GM21786 (cell line): Measurements from ENCODE around the gene PPP4R4.
"Not testable (repeated sequence)": the region's sequence is repeated elsewhere in the genome, so short reads cannot be mapped to it uniquely, and the experiment has no call there.

Experiments used
- ATAC-seq: cut with Tn5 transposase; IDR thresholded peaks from one replicate; pipeline ENCODE4 v1.9.1; 2021; ENCODE audit not compliant: unreplicated experiment

The PPP4R4 gene

DNA sequence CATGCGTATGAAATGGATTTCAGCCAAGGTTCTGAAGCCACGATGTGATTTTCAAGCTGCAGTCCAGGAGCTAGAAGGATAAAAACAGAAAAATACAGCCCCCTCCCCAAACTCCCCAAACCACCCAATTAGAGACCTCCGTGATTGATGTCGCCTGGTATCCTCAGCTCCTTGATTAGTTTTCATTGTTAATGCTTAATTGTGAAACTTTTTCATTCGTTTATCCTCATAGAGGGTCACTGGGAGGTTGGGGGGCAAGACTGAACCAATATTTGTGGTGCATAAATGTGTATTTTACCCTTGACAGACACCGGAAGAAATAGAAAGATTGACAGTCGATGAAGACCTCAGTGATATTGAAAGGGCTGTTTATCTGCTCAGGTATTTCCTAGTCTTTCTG, 1.6 kb downstream of the PPP4R4 start:
- ATAC-seq, result no peak

DNA sequence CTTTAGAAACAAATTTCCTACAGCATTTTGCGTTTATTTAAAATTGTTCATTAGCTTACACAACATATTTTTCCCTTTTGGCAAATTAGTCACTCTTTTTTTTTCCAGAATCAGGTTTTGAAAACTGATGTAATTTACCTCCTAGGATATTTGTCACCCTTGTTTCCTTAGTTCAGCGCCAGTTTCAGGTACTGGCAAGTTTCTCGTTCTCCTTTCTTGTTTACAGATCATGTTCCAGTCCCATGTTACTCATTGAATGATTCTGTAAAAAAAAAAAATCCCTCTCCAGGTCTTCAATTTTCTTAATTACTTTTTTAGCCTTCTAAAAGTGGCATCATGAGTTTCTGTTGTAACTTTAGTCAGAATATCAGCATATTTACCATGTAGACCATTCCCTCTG, 2.7 kb downstream of the PPP4R4 start:
- ATAC-seq, result no peak

DNA sequence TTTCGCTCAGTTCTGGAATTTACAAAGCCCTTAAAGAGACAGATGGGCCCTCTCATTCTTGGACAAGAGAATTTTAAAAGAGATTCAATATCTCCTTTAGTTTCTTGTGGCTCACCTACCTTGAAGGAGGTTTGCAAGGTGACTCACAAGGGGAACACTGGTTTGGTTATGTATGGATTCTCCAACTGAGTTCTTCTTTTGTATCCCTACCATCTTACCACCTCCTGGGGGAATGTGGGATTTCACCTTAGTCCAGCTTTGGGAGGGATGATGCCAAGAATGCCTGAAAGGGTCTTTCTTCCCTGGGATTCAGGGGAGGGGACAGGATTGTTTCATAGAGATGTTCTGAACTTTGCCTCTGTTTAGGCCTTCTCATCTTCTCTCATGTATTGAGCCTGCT, 3.7 kb downstream of the PPP4R4 start:
- ATAC-seq, result no peak

DNA sequence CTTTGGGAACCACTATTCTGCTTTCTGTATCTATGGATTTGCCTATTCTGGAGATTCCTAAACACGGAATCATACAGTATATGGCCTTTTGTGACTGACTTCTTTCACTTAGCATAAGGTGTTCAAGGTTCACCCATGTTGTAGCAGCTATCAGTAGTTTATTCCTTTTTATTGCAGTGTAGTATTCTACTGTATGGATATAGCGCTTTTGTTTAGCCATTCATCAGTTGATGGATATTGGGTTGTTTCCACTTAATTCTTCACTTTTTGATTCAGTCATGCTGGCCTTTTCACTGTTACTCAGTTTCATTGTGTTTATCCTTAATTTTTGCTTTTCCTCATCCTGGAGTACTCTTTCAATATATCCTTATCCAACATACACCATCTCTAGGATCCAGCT, 5.1 kb downstream of the PPP4R4 start:
- ATAC-seq, result no peak

DNA sequence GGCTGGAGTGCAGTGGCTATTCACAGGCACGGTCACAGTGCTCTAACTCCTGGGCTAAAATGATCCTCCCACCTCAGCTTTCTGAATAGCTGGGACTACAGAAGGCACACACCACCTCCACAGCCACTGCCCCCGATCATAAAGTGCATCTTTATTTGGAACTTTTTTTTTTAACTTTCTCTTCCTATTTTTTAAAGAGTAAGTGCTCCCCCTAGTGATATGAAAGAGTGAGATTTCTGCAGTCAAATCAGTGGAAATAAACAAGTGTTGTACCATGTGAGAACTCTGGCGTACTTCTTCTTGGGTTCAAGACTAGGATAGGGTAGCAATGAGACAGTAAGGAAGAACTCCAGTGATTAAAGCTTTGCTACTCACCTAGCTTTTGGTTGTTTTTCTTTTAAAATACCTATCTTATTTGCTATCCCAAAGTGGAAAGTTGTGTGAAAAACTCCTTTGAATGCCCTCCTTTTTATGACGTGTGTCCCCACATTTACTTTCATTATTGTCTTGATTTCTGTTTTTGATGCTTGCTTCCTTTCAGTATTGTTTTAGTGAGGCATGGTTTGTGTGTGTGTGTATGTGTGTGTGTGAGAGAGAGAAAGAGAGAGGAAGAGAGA, 6.6 kb downstream of the PPP4R4 start:
- ATAC-seq, result peak; percentile 74

DNA sequence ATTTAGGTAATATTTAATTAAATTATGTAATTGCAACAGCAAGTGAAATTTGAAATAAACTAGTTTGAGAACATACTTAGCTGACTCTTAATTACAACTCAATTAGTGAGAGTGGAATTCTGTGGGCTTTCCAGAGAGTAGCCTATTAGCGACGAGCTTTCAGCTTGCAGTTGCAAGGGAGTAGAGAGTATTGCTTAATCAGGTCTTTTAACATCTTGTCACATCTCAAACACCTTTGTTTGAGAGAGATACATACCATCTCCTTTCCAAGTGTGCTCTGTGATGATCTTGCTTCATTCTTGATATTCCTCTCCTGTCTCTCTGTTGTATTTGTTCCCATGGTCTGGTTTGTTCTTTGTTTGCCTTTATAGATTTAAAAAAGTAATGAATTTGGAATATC, 7.7 kb downstream of the PPP4R4 start:
- ATAC-seq, result no peak

DNA sequence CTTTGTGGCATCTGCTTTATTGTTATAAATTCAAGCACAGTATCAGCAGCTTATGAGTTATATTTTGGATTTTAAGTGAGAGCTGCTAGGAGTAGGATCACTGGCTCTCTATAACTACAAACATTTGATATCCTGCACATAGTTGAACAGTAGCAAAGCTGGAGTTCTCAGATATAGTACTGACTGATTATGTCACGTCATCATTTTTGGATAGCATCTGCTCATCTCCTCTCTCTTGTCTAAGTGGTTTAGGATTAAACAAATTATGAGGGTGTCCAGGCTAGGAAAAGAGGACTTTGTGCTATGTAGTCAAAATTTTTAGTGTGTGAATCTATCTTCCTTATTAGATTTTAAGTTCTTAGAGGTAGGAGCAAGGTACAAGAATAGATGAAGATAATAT, 18.4 kb downstream of the PPP4R4 start:
- no peak for ATAC-seq

DNA sequence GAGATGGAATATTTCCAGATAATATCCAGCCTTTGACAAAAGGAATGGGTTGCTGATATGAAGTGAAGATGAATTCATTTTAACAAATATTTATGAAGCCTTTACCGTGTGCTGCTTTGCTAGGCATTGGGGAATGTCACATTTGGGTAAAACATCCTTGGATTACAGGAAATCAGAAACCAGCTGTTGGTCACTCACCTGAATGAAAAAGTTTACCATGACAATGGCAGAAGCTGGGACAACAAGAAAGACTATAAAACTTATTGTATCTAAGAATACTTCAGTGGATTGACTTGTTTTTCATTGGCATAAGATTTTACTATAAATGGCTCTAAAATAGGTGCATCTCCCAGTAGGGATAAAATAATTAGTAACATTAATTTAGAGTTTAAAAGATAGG, 19.7 kb downstream of the PPP4R4 start:
- ATAC-seq, result no peak

DNA sequence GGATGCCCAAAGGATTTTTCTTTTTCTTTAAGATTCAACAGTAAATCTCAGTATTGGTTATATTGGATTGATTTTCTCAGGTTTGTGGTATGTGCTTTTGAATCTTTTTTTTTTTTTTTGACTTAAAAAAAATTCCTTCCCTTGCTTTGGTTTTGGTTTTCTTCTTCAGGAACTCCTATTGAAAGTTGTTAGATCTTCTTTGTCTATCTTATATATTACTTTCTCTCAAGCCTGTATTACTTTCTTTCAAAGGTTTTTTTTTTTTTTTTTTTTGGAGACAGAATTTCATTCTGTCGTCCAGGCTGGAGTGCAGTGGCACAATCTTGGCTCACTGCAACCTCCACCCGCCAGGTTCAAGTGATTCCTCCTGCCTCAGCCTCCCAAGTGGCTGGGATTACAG, 21.9 kb downstream of the PPP4R4 start:
- ATAC-seq, result no peak

DNA sequence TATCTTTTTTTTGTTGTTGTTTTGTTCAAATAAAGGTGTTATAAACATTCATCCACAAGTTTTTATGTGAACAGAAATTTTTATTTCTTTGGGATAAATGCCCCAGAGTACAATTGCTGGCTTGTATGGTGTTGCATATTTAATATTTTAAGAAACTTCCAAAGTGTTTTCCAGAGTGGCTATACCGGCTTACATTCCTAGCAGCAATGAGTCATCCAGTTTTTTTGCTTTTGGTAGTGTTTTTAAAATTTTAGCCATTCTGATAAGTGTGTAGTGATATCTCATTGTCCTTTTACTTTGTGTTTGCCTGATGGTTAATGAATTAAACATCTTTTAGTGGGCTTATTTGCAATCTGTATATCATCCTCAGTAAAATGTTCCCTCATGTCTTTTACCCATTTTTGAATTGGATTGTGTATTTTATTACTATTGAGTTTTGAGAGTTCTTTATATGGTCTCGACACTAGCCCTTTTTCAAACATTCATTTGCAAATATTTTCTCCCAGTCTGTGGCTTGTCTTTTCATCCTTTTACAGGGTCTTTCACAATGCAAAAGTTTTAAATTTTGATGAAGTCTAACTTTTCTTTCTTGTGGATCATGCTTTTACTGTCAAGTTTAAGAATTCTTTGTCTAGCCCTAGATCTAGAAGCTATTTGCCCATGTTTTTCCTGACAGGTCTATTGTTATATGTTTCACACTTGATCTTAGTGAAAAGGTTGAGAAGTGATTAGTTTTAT, 29.5 kb downstream of the PPP4R4 start:
- no peak for ATAC-seq

DNA sequence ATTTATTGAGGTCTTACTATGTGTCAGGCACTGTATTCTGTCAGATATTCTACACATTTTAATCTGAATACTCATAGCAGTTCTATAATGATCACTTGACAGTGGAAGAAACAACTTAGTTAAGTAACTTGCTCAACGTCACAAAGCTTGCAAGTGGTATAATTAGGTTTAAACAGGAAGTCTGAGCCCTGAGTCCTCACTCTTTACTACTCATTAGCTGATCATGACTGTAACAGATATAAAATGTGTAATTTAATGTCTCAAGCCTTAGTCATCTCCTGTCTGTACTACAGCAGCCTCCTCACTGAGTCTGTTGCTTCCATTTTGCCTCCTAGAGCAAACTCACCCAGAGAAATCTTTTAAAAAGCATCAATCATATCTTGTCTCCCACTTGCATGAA, 38.9 kb downstream of the PPP4R4 start:
- no peak for ATAC-seq

DNA sequence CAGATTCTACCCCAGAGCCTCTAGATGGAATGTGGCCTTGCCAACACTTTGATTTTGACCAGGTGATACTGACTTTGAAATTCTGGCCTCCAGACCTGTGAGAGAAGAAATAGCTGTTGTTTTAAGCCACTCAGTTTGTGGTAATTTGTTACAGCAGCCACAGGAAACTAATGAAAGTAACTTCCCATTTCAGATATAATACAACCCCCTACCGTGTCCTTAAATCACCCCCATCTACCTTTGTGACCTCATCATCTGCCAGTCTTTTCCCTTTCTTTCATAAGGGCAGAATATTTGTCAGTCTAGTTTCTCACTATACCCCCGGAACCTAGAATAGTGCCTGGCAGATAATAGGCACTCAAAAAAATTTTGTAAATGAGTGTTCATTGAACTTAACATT, 39.6 kb downstream of the PPP4R4 start:
- no peak for ATAC-seq

DNA sequence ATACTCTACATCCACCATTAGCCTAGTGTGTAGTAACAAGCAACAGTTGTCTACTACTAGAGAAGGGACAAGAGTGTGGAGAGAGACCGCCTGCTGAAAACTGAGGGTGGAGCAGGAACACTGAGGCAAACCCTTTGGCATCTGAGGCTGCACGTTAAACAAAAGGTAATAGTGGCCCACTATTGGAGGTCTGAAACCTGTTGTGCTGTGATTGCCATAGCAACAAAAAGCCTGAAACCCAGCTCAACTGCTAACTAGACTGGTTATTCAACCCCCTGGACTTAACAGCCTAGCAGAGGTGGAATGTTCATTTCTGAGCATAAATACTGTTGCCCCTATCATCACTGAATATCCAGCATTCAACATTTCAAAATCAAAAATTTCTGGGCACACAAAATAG, 43.0 kb downstream of the PPP4R4 start:
- ATAC-seq, result no peak

DNA sequence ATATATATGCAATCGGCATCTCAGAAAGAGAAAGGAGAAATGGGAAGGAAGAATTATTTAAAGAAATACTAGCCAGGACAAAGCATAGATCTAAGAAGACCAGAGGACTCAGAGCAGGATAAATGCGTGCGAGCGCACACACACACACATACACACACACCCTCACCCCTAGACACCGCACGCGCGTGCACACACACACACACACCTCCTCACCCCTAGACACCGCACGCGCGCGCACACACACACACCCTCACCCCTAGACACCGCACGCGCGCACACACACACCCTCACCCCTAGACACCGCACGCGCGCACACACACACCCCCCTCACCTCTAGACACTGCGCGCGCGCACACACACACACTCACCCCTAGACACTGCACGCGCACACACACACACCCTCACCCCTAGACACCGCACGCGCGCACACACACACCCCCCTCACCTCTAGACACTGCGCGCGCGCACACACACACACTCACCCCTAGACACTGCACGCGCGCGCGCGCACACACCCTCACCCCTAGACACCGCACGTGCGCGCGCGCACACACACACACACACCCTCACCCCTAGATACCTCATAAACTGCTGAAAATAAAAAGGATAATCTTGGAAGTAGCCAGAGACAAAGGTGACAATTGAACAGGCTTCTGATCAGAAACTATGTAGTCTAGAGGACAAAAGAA, 44.2 kb downstream of the PPP4R4 start:
- ATAC-seq, result not testable (repeated sequence)

DNA sequence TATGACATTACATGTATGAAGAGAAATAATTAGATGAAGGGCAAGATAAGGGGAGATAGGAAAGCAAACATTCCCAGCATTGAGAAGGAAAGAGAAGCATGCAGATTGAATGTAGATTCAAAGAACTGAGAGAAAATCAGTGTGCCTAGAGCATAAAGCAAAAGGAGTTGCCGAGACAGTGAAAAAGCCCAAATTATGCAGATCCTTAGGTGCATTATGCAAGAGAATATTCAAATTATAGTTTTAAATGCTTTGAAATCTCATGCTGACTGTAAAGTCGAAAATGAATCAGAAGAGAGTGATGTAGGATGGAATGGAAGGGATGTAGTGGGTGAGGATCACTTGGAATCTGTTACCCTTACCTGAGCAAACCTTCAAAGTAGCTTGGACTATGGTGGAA, 49.9 kb downstream of the PPP4R4 start:
- no peak for ATAC-seq

DNA sequence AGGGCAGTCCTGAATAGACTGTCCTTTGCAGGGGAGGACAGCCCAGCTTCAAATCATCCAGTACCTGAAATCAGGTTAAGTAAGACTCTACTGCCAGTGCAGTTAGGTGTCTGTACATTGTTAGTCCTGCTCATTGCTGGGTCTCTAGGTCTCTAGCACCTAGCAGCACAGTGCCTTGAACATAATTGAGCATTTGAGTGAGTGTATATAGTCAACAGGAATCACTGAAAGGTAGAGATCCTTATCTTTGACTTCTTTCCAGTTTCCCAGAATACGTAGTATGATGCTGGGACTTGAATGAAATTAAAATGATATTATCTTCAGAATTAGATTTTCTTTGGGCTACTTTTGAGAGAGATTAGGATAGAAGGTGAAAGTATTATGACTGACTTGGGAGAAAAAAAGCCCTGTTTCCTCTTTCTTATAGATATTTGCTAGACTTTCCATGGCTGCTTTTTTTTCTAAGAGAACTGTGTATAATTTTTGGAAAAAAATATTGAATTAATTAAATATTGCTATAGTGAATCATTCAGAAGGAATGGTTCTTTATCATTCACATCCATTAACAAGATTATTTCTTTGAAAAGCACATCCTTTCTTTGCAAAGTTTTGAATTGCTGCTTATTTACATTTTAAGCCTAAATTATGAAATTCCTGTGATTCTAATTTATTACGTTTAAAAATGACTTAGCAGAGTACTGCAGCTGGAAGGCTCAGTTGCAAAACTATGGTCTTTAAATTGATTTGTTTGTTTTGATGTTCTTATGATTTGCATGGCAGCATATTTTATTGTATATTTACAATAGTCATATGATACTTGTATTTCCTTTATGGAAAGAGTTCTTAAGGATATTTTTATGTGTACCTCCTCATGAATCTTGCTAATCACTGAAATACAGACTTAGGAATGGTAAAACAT, 51.6 kb downstream of the PPP4R4 start:
- ATAC-seq, result no peak

DNA sequence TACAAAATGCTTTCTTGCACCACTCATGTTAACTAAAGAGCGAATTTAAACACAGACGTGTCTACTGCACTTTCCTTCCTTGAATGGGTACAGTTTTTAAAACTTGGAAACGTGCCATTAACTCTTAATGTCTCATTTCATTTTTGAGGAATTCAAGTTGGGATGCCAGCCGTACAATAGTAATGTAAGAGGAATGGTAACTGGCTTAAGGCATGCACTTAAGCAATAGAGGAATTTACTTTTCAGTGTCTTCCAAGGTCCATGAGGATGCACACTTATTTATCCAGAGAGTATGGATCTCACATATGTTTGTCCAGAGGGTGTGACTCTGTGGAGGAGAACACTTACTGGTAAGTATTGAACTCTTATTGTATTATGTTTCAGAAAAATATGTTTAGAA, 52.9 kb downstream of the PPP4R4 start:
- no peak for ATAC-seq

DNA sequence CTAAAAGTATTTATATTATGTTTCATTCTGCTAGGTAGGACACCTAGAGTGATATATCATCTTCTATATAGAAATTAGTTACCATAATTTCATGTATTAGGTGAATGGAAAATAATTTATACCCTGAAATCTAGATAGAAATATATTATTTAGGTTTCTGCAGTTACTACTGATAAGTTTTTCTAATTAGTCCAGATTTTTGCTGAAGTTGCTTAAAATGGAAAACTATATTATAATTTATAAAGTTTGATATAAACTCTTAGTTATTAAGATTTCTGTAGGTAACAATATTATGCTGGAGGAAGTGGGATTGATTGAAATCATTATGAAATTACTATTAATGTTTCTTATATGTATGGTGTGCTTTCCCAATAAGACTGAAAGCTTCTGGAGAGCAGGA, 62.9 kb downstream of the PPP4R4 start:
- ATAC-seq, result no peak

DNA sequence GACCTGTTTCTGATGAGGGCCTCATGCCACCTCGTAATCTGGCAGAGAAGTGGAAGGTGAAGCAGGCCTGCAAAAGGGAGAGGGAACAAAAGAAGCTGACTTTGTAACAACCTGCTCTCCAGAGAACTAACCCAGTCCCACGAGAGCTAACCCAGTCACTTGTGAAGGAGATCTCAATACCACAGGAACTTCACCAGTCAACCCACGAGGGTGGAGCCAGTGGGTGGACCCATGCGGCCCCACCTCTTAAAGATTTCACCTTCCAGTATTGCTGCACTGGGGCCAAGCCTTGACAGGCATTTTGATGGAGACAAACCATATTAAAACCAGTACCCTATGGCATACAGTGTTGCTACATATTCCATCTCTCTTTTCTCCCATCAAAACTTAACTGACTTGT, 63.9 kb downstream of the PPP4R4 start:
- ATAC-seq, result no peak

DNA sequence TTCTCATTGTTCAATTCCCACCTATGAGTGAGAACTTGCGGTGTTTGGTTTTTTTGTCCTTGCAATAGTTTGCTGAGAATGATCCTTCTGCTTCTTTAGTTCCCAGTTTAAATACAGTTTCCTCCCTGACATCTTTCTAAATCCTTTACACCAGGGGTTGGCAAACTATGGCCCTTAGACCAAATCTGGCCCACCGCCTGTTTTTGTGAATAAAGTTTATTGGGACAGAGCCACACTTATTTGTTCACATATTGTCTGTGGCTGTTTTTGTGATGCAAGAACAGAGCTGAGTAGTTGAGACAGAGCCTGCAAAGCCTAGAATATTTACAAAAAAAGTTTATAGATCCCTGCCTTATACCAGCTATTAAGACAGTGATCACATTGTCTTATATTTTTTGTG, 65.3 kb downstream of the PPP4R4 start:
- ATAC-seq, result no peak

DNA sequence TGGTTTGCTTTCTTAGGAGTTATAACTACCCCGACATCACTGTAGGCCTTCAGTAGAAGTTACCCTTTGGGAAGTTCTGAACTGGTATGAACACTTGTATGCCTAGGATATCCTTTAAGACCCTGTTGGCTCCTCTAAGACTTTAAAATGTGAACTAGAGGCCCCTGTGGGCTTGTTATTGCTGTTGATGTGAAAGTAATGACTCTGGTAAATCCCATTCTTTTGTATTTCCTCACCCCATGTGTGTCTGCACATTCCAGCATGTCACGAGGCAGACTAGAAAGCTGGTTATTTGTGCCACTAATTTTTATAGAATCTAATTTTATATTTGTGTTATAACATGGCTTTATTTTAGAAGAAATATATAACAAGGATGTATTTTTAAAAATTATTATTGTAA, 70.1 kb downstream of the PPP4R4 start:
- ATAC-seq, result no peak
